ENCODE results near the gene HOXC9.

- TF ChIP-seq, protein P1, sequence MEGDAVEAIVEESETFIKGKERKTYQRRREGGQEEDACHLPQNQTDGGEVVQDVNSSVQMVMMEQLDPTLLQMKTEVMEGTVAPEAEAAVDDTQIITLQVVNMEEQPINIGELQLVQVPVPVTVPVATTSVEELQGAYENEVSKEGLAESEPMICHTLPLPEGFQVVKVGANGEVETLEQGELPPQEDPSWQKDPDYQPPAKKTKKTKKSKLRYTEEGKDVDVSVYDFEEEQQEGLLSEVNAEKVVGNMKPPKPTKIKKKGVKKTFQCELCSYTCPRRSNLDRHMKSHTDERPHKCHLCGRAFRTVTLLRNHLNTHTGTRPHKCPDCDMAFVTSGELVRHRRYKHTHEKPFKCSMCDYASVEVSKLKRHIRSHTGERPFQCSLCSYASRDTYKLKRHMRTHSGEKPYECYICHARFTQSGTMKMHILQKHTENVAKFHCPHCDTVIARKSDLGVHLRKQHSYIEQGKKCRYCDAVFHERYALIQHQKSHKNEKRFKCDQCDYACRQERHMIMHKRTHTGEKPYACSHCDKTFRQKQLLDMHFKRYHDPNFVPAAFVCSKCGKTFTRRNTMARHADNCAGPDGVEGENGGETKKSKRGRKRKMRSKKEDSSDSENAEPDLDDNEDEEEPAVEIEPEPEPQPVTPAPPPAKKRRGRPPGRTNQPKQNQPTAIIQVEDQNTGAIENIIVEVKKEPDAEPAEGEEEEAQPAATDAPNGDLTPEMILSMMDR (IDR thresholded peaks at IDR 0.05): no peak
- TF ChIP-seq POLR2A (IDR thresholded peaks at IDR 0.05) (no peak), POLR2AphosphoS5 (IDR thresholded peaks at IDR 0.05; ENCODE audit: insufficient read depth in 1 of 2, low read depth in 1 of 2) (no peak)
These were observed 28.3 kb upstream of the HOXC9 start for GRCh38 chr12:53971686-53972085.
